ENCODE measurements around the gene TECR.

DNA sequence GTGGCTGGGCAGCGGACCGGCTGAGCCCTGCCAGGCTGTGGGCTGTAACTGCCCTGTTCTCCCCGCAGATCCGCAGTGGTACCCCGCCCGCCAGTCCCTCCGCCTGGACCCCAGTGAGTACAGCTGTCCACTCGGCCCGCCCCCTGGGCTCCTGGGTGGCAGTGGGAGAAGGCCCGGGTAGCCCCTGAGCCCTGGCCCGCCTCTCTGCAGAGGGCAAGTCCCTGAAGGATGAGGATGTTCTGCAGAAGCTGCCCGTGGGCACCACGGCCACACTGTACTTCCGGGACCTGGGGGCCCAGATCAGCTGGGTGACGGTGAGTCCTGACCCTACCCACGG, 34.2 kb downstream of the TECR start:
- TF ChIP-seq POLR2A (IDR thresholded peaks at IDR 0.05; ENCODE audit: low read length) (no peak), GATA1 (IDR thresholded peaks at IDR 0.05; ENCODE audit: low read depth, low read length) (no peak)

All from erythroblast (primary cell).